Measurements from ENCODE around the gene NDUFS2.
"Not testable (repeated sequence)": the region's sequence is repeated elsewhere in the genome, so short reads cannot be mapped to it uniquely, and the experiment has no call there.

The NDUFS2 gene

GRCh38 chr1:161255302-161255701, 53.1 kb downstream of the NDUFS2 start:
- not testable (repeated sequence) for DNase-seq (ENCODE audit: low spot score)

- DNase-seq (ENCODE audit: low spot score), result not testable (repeated sequence)
Observed at GRCh38 chr1:161255955-161256520, 53.9 kb downstream of the NDUFS2 start.

GRCh38 chr1:161257109-161257508, 54.9 kb downstream of the NDUFS2 start:
- not testable (repeated sequence) for DNase-seq (ENCODE audit: low spot score)

GRCh38 chr1:161258439-161259344, 56.5 kb downstream of the NDUFS2 start, which contains the start of gene PCP4L1:
TSS of gene PCP4L1 (plus strand) at chr1:161258745. CDS start at chr1:161258975, 230 bp downstream.
- DNase-seq (ENCODE audit: low spot score), result peak; percentile 72

- DNase-seq (ENCODE audit: low spot score), result no peak
Observed at GRCh38 chr1:161259345-161259702, 57.2 kb downstream of the NDUFS2 start.

GRCh38 chr1:161259765-161260164, 57.6 kb downstream of the NDUFS2 start:
- no peak for DNase-seq (ENCODE audit: low spot score)

- no peak for DNase-seq (ENCODE audit: low spot score)
Observed at GRCh38 chr1:161260376-161261260, 58.5 kb downstream of the NDUFS2 start.

GRCh38 chr1:161261261-161262235, 59.4 kb downstream of the NDUFS2 start:
- no peak for DNase-seq (ENCODE audit: low spot score)
